Measurements from ENCODE around the gene VIPR1.
A peak's percentile ranks its signal among the peaks of the same experiment; 100 is the strongest.

The VIPR1 gene

GRCh38 chr3:42501321-42501680 lies 1.1 kb upstream of the VIPR1 start:
- no peaks in the 10 kb centered on the region for H4K20me1 ChIP-seq (ENCODE audit: insufficient read depth, low read length)
- no peaks in the 10 kb centered on the region for H3K79me2 ChIP-seq (ENCODE audit: insufficient read depth, low read length)
- TF ChIP-seq CTCF (IDR thresholded peaks at IDR 0.05; ENCODE audit: low read length): no peak
- H3F3A ChIP-seq (ENCODE audit: insufficient read depth, low read length): no peaks in the 10 kb centered on the region
- no peaks in the 10 kb centered on the region for H3K9me2 ChIP-seq (ENCODE audit: low read depth, low read length)
- H3K27ac ChIP-seq (ENCODE audit: low read depth, low read length, poor library complexity, severe bottlenecking): no peak overlapping the region
- peaks cover 9% of the 10 kb centered on the region; the same call in 1 of the 2 replicates for H3K27me3 ChIP-seq (ENCODE audit: insufficient read depth, low read length)
- H3K9me3 ChIP-seq (ENCODE audit: low read length): no peaks in the 10 kb centered on the region
- H3K9ac ChIP-seq (ENCODE audit: low read length): no peak overlapping the region
- H3K4me2 ChIP-seq (ENCODE audit: low read length): peak overlapping the region; percentile 96; the same call in 1 of the 2 replicates
- H3K36me3 ChIP-seq (ENCODE audit: insufficient read depth, low read length): no peaks in the 10 kb centered on the region
- H2AFZ ChIP-seq (ENCODE audit: low read length): no peak overlapping the region
- peaks cover 10% of the 10 kb centered on the region for H3K4me1 ChIP-seq (ENCODE audit: insufficient read depth, low read length, severe bottlenecking)
- H3K4me3 ChIP-seq (ENCODE audit: low read depth, low read length, poor library complexity, severe bottlenecking): no peak overlapping the region

DNA sequence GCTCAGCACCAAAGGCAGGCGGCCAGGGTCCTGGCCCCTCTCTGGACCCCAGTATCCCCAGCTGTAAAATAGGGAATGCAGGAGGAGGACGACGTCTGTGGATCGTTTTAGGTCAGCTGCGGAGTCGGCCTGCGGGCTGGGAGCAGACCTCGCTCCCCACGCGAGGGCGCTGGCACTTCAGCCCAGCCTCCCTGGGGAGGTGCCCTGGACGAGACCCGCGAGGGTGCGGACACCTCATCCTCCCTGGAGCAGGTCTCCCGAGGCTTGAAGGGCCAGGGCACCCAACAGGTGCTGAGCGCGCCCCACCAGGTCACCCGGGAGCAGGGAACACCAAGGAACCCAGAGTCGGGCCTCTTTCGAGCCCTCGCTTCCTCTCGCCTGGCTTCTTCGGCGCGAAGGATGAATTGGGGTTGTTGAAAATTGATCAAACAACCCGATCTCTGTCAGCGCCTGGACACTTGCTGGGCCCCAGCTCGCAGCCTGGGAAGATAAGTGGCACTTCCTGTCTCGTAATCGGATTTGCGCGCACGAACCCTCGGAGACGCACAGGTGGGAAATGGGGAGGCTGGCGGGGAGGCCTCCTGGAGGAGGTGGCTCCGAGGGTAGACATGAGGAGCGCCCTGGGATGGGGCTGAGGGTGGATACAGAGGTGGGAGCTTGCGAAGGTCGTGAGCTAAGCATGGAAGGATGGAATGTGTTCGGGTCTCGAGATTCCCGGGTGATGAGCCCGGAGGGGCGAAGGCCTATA lies 588 bp upstream of the VIPR1 start:
- H4K20me1 ChIP-seq (ENCODE audit: insufficient read depth, low read length): no peaks in the 10 kb centered on the region
- TF ChIP-seq CTCF (IDR thresholded peaks at IDR 0.05; ENCODE audit: low read length) (peak; percentile 62), EZH2 (IDR thresholded peaks at IDR 0.05; ENCODE audit: borderline replicate concordance, low read length) (no peak)
- no peaks in the 10 kb centered on the region for H3K79me2 ChIP-seq (ENCODE audit: insufficient read depth, low read length)
- H3K36me3 ChIP-seq (ENCODE audit: insufficient read depth, low read length): no peaks in the 10 kb centered on the region
- H3F3A ChIP-seq (ENCODE audit: insufficient read depth, low read length): no peaks in the 10 kb centered on the region
- no peaks in the 10 kb centered on the region for H3K9me3 ChIP-seq (ENCODE audit: low read length)
- H3K9ac ChIP-seq (ENCODE audit: low read length): peak overlapping the region; percentile 39; the same call in 1 of the 2 replicates
- peak overlapping the region; percentile 67 for H3K4me3 ChIP-seq (ENCODE audit: low read depth, low read length, poor library complexity, severe bottlenecking)
- H3K27ac ChIP-seq (ENCODE audit: low read depth, low read length, poor library complexity, severe bottlenecking): no peak overlapping the region
- H3K27me3 ChIP-seq (ENCODE audit: insufficient read depth, low read length): peaks cover 9% of the 10 kb centered on the region; the same call in 1 of the 2 replicates
- H2AFZ ChIP-seq (ENCODE audit: low read length): peak overlapping the region; percentile 93
- peak overlapping the region; percentile 96 for H3K4me2 ChIP-seq (ENCODE audit: low read length)
- peaks cover 10% of the 10 kb centered on the region for H3K4me1 ChIP-seq (ENCODE audit: insufficient read depth, low read length, severe bottlenecking)
- no peaks in the 10 kb centered on the region for H3K9me2 ChIP-seq (ENCODE audit: low read depth, low read length)

DNA sequence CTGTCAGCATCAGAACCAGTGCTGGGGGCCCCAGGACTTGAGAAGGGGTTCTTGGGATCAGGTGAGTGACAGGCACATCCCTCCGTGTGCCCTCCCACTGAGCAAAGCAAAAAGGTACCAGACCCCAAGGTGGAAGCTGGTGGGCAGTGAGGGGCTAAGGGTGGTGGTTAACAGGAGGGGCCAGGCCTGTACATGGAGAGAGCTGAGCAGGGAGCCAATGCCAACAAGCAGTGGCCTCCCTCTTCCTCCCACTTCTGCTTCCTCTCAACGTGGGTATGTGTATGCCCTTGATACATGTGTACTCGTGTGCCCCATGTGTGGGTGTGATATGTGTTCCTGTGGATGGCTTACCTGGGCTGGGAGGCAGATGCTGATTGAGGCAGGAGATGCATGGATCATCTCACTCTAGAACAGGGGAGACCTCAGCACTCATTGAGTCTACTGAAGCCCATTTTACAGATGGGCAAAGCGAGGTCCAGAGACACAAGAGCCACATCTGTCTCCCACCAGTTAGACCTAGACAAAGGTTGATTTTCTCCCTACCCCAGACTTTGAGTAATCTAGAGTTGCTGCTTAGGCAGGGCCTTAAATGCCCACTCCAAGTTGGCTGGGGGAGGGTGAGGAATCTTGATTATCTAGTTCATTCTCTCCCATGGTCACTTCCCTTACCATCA lies 945 bp downstream of the VIPR1 start:
- peaks cover 10% of the 10 kb centered on the region for H3K4me1 ChIP-seq (ENCODE audit: insufficient read depth, low read length, severe bottlenecking)
- H3K27me3 ChIP-seq (ENCODE audit: insufficient read depth, low read length): 0 out of 2 replicates have a peak, but pooled peaks cover 3% of the 10 kb centered on the region
- H4K20me1 ChIP-seq (ENCODE audit: insufficient read depth, low read length): no peaks in the 10 kb centered on the region
- no peak overlapping the region for H3K9ac ChIP-seq (ENCODE audit: low read length)
- no peaks in the 10 kb centered on the region for H3K79me2 ChIP-seq (ENCODE audit: insufficient read depth, low read length)
- no peak overlapping the region for H3K27ac ChIP-seq (ENCODE audit: low read depth, low read length, poor library complexity, severe bottlenecking)
- no peaks in the 10 kb centered on the region for H3K36me3 ChIP-seq (ENCODE audit: insufficient read depth, low read length)
- H3K9me2 ChIP-seq (ENCODE audit: low read depth, low read length): no peaks in the 10 kb centered on the region
- no peaks in the 10 kb centered on the region for H3F3A ChIP-seq (ENCODE audit: insufficient read depth, low read length)
- no peak overlapping the region for H3K4me2 ChIP-seq (ENCODE audit: low read length)
- no peaks in the 10 kb centered on the region for H3K9me3 ChIP-seq (ENCODE audit: low read length)
- H2AFZ ChIP-seq (ENCODE audit: low read length): no peak overlapping the region
- TF ChIP-seq CTCF (IDR thresholded peaks at IDR 0.05; ENCODE audit: low read length) (no peak), EZH2 (IDR thresholded peaks at IDR 0.05; ENCODE audit: borderline replicate concordance, low read length) (no peak)
- H3K4me3 ChIP-seq (ENCODE audit: low read depth, low read length, poor library complexity, severe bottlenecking): no peak overlapping the region
